Choroid plexus epithelial cell (primary cell): ENCODE data around the gene PADI4.
"Not testable (repeated sequence)": the region's sequence is repeated elsewhere in the genome, so short reads cannot be mapped to it uniquely, and the experiment has no call there.

ENCODE experiments used
- DNase-seq: peaks from one replicate; pipeline ENCODE4 v3.0.0-alpha.2; 2010; ENCODE audit warnings: low read depth
- H3K4me3 ChIP-seq: 2 replicates; pipeline ENCODE4 v1.5.1; 2011; ENCODE audit warnings: low read depth, mild to moderate bottlenecking, control low read depth, low read length, moderate library complexity
- TF ChIP-seq, protein P1 (sequence below): conservative IDR thresholded peaks from 2 replicates; pipeline ENCODE4 v1.5.1; 2011; ENCODE audit warnings: low read depth, mild to moderate bottlenecking, control low read depth, inconsistent platforms, low read length, moderate library complexity

PADI4 gene

DNA sequence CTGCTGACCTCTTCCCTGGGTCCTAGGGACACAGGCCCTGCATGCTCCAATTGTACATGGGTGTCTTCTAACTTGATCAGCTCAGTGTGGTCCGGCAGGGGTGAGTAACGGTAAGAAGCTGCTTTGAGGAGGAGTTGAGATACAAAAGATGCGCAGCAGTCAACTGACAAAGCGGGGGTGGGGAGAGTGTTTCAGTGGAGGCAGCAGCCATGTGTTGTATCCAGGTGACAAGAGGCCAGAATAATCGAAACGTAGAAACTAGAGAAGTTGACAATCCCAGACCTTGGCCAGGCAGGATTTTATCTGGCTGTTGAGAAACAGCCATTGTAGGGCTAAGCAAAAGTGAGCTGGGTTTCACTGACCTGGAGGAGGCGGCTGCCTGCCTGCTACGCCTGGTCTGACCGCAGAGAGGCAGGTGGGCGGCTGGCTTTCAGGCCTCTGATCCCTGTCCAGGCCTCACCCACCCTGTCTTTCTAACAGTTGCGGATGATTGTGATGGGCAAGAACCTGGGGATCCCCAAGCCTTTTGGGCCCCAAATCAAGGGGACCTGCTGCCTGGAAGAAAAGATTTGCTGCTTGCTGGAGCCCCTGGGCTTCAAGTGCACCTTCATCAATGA, 92.8 kb downstream of the PADI4 start:
- DNase-seq, result no peak
- H3K4me3 ChIP-seq, result no peak overlapping the region
- TF ChIP-seq, protein P1, sequence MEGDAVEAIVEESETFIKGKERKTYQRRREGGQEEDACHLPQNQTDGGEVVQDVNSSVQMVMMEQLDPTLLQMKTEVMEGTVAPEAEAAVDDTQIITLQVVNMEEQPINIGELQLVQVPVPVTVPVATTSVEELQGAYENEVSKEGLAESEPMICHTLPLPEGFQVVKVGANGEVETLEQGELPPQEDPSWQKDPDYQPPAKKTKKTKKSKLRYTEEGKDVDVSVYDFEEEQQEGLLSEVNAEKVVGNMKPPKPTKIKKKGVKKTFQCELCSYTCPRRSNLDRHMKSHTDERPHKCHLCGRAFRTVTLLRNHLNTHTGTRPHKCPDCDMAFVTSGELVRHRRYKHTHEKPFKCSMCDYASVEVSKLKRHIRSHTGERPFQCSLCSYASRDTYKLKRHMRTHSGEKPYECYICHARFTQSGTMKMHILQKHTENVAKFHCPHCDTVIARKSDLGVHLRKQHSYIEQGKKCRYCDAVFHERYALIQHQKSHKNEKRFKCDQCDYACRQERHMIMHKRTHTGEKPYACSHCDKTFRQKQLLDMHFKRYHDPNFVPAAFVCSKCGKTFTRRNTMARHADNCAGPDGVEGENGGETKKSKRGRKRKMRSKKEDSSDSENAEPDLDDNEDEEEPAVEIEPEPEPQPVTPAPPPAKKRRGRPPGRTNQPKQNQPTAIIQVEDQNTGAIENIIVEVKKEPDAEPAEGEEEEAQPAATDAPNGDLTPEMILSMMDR, result no peak

DNA sequence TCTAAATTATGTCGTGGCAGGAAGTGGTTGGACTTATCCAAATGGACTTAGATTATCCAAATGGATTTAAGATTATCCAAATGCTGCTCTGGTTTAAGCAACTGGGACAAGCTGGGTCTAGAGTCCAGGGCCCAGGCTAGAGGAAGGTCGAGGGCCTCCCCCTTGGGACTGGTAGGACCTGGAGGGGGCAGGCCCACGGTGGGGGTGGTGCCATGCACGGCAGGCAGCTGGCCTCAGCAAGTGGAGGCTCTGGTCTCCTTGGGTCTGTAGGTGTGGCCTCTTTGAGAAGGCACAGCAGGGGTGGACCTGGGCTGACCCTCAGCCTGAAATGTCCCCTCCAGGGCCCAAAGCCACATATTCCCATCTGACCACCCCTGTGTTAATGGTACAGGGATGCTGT, 93.8 kb downstream of the PADI4 start:
- no peak for DNase-seq
- H3K4me3 ChIP-seq, result no peak overlapping the region
- TF ChIP-seq, protein P1, result no peak

DNA sequence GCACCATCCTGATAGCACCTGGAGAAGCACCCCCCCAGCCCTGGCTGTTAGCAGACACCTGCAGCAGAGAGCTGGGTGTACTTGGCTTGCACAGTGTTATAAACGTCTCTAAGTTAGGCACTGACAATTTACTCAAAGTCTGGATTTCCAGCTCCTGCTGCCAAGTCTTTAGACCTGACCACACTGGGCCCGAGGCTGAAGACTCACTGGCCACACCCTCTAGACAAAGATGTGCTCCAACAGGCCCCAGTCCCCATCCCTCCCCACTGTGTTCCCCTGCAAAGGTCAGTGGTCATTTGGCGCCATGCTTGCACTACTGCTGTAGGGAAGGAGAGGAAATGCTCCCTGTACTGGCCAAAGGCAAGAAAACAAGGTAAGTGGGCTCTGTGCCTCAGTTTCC, 95.1 kb downstream of the PADI4 start:
- peak; percentile 5 for DNase-seq
- TF ChIP-seq, protein P1, result no peak
- no peak overlapping the region for H3K4me3 ChIP-seq

DNA sequence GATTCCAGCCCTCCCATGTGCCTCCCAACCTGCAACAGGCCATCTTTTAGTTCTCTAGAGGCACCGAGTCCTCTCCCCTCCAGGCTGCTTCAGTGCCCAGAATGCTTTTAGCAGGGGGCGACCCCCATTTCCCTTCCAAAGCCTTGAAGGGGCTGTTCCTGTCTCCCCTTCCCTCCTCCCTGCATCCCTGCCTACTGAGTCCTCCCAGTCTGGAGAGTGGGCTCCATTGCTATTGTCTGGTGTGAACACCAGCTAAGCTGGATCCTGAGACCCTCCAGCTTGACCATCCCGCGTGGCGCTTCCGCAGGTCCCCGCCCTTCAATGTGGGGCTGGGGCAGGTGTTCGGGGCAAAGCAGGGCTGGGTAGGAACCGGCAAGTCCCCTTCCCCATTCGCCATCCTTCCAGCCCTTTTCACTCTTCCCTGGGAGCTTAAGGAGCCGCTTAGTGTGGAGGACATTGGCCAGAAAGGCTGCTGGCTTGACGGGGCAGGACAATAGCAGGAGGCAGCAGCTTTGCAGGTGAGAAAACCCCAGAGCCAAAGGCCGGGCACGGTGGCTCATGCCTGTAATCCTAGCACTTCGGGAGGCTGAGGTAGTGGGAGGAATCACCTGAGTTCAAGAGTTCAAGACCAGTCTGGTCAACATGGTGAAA, 96.2 kb downstream of the PADI4 start:
- DNase-seq, result no peak
- no peak overlapping the region for H3K4me3 ChIP-seq
- TF ChIP-seq, protein P1, result no peak

DNA sequence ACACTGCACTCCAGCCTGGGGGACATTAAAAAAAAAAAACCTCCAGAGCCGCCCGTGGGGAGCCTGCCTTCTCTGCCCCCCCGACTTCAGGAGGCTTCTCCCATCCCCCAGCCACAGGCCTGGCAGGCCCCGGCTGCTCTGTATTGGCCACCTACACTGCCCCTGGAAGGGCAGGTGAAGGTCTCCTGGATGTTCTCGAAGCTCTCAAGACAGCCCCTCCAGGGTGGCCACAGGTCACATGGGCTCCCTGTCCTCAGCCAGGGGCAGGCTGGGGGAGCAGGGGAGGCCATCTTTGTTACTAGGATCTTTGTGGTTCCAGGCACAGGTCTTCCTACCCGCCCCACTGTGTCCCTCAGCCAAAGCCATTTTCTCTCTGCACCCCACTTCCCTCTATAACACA, 96.8 kb downstream of the PADI4 start:
- TF ChIP-seq, protein P1, result no peak
- no peak for DNase-seq
- no peak overlapping the region for H3K4me3 ChIP-seq

DNA sequence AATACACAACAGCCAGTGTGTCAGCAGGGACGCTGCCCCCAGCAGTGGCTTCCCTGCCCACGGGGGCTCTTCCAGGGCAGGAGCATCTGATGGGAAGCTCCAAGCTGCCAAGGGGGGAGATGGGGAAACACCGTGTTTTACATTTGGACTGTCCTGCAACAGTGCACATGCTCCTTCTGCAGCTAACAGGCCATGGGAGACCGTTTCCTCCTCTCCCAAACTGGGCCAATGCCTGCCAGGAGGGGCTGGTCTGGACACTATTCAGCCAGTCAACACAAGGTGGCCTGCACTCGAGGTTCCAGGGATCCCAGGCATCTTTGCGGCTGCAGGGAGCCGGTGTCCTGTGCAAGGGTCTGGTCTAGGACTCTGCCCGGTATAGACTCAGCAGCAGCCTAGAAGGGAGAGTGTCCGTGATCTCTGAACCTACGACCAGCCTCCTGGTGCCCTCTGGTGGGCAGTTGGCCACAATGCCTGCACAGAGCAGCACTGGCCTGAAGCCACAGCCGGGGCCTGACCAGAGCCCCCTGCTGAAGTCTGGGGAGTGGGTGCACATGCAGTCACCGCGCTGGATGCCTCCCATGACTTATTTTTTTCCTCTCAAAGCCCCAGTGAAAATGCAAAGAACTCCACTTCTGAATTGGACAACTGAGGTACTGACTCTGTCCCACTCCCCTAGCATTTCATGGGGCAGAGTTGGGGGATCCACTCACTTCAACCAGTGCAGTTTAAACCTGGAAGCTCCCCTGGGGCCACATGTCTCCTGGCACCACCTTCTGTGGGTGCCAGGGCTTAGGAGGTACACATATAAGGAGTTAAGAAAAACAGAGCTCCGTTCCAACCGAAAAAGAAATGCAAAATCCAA, 98.1 kb downstream of the PADI4 start:
- no peak overlapping the region for H3K4me3 ChIP-seq
- TF ChIP-seq, protein P1, result peak; percentile 81
- peak; percentile 70 for DNase-seq

DNA sequence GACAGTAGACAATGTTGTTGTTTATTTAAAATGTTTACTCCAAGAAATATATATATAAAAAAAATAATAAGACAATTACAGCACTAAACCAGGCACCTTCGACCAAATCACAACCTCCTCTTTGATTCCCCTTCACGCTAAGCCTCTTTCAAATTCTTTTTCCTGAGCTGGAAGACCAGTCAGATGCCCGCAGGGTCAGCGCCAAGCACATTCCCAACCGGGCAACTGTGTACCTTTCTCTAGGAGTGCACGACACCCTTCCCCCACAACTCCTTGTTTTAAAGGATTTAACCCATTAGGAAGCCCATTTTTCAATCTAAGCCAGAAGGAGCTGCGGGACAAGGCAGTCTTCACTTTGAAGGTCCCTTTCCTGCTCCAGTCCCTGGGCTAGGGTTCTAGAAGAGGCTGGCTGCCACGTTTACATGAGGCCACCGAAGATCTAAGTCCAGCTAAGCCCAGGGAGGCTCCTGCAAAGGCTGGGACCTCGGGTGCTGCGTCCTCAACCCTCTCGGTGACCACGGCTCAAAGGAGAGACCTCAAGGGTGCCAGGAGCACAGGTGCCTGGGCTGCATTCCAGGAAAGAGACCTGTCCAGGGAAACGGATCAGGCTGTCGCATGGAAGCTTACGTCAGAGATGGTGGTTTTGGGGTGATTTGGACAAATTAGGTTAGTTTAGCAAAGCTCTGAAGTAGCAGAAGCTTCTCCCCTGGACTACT, 98.9 kb downstream of the PADI4 start:
- not testable (repeated sequence) for DNase-seq, H3K4me3 ChIP-seq

DNA sequence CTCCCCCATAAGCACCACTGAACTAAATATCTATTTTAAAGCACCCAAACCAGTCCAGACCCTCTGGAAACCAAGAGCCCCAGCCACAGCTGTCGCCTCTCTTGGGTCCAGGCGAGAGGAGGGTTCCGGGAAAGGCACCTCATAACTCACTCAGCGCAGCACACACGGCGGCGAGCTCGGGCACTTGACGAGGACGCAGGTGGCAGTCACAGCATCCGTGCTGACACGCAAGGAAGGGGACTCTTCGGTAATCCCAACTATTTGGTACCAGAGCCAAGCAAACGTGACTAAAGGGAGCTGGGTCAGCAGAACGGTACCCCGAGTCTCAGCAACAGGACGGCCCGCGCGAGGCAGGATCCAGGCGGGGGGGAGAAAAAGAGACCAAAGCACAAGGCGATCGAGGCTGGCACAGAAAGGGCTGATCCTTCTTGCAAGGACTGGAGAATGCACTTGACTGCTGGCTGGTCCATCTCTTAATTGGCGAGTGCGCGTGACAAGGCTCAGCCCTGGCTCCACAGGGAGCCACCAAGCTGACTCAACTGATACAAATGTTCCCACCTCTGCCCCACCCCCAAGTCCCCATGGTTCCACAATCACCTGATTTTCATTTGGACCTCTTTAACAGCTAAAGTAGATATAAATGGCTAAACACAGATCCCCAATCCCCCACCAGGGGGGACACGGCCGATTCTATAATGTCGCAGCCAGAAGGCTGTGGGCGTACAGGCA, 100.0 kb downstream of the PADI4 start:
- peak; percentile 20 for DNase-seq
- H3K4me3 ChIP-seq, result not testable (repeated sequence)
